Glomerular endothelial cell (primary cell): ENCODE data around the gene PPP1R3C. TPM values are rescaled to one million over a fixed set of nuclear protein-coding genes. Genes with fewer than 3 reads are reported as not detected.

Experiments used
- total RNA-seq: library from RNA; depleted of rRNA; stranded (reverse); fragments of >200 nt; gene quantifications from 2 replicates; pipeline ENCODE4 v1.2.3, GENCODE V29; 2015

PPP1R3C gene
- total RNA-seq, 1 donor from 2014 or later, result 1.3 TPM

Other genes with a start within 250 kb of the PPP1R3C start
- 3.9 and 8.0 TPM in 2 replicates for gene HECTD2, start 222.7 kb downstream of the PPP1R3C start, total RNA-seq
- gene TNKS2, start 165.4 kb upstream of the PPP1R3C start, total RNA-seq, result 47.1 and 50.3 TPM in 2 replicates